Amygdala (tissue), 56 donors: ENCODE results near the gene DRG1.
"Not testable (repeated sequence)": the region's sequence is repeated elsewhere in the genome, so short reads cannot be mapped to it uniquely, and the experiment has no call there.

ENCODE experiments used
- DNase-seq, 56 donors: peaks; one replicate each; lab custom pipeline; 2025; lab: John Stamatoyannopoulos, UW

The DRG1 gene

DNA sequence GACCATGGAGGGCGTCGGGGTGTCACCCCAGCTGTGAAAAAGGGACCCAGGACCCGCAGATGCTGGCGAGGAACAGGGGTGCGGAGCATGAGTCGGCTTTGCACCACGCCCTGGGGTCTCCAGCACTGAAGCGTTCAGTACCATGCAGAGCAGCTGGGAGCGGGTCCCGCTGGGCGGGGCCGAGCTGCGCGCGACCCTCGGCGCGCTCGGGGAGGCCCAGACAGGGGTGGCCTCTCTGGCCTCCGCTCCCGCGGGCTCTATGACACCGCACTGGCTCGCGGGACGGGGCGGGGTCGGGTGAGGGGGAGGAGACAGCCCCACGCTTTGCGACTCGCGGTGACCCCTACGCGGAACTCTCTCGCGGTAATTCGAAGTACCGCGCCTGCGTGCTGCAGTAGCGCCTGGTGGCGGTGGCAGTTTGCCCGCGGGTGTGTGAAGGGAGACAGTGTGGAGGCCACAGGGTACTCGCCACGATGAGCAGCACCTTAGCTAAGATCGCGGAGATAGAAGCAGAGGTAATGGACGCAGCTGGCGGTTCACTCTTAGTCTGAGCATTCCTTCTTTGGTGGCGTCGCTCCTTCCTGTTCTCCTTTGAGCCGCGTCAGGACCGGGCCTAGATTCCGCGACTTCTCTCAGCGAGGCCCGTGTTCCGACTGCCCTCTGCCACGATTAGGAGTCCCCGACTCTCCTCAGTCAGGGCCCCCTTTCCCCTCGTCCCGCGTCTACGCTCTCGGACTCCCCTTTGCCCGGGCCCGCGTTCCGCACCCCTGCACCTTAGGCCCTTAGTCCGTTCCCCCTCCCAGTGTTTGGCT is at the start of gene DRG1:
Gene DRG1, plus strand, starts transcription at position 394 of the 812 bp plus-strand sequence. Its CDS starts 80 bp downstream, at position 474.
- peak; percentile 81 to 99 (median 95) for DNase-seq

DNA sequence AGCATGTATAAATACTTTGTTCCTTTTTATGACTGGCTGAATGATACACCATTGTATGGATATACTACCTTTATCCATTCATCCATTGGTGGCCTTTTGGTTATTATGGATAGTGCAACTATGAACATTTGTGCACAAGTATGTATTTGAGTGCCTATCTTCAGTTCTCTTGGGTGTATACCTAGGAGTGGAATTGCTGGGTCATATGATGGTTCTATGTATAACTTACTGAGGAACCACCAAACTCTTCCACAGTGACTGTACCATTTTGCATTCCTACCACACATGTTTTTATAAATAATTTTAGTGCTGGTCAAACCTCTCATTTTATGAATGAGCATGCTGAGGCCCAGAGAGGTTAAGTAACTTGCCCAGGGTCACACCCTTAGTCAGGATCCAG is 49.4 kb upstream of the DRG1 start:
- DNase-seq, result no peak

DNA sequence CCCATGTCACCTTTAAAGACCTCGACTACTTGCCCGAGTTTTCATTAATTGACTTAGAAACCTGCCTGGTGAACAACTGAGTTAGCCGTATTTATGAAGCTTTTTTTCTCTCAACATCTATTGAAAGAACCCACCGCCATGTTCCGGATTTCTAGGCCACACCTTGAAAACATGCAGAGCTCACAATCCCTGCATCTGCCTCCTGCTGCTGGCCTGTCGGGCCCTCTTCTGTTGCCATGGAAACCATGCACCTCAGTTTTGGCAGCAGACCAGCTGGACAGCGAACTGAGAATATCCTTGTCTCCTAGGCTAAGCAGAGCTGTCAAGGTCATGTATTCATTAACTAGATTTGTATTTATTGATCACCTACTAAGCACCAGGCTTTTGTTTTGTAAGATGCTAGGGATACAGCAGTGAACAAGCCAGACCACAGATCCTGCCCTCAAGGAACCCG is 49.0 kb upstream of the DRG1 start:
- DNase-seq, result peak in 4 of 56 donors; percentile 4 to 51 (median 9)

- no peak for DNase-seq
Observed at GRCh38 chr22:31354515-31354914, 44.9 kb upstream of the DRG1 start.

GRCh38 chr22:31360029-31360428 is 39.4 kb upstream of the DRG1 start:
- DNase-seq, result no peak

DNA sequence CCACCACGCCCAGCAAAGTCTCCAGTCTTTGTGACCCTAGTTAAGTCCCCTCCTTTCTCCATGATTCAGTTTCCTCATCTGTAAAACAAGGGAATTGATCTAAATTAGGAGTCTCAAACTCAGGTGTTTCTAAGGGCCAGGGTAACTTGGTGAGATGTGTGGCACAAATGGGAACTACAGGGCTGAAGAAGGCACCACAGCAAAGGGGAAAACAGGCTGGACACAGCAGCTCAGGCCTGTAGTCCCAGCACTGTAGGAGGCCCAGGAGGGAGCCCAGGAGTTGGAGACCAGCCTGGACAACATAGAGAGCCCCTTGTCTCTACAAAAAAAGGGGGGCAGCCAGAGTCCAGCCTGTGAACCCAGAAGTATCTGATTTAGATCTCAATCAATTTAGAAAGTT is 37.7 kb upstream of the DRG1 start:
- no peak for DNase-seq

DNA sequence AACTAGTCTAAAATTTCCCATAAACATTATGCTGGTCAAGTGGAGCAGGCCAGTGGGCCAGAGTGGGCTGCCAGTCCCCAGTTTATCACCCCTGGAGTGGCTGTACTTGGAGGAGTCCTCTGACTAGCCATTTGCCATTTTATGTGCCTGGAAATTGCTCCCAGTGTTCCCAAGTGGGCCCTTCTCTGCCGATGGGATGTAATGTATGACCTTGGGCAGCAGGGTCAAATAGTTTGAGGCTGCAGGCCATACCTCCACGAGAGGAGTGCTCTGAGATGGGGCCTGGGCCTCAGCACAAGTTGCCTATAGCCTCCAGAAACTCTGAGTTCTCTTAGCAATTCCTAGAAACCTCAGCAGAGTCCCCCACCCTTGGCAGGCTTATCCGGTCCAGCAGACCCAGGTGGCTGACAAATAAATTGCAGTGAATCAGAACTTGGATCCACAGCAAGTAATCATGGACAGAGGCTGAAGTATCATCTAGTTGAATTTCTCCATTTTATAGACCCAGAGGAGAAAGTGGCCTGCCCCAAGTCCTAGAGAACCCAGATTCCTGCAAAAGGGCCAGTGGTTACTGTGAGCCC is 35.4 kb upstream of the DRG1 start:
- DNase-seq, result no peak

DNA sequence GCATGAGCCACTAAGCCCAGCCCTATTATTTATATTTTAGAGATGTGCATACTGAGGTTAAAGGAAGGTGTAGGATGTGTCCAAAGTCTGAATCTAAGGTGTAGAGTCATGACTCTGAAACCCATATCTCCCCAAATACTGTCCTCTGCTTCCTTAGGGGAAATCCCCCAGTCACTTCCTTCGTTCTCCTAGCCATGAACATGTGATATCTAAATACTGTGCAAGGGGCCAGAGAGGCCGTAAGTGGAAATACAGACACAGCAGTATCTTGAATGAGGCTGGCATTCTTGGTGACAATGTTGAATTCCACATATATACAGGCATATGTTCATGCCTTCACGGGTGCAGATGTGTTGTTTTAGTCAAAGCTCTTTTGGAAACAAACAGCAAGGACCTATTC is 32.0 kb upstream of the DRG1 start:
- DNase-seq, result no peak

GRCh38 chr22:31377612-31378011 is 21.8 kb upstream of the DRG1 start:
- no peak for DNase-seq

- DNase-seq, result no peak
Observed at GRCh38 chr22:31378123-31378522, 21.3 kb upstream of the DRG1 start.

DNA sequence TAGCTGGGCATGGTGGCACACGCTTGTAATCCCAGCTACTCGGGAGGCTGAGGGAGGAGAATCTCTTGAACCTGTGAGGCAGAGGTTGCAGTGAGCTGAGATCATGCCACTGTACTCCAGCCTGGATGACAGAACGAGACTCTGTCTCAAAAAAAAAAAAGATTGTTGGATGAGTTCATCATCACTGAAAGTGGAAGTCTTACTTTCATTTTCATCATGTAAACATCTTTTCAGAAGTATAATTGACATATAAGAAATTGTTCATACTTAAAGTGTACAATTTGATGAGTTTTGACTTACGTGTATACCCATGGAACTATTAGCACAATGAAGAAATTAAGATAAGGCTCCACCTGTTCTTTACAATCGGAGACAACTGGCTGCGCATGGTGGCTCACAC is 20.8 kb upstream of the DRG1 start:
- not testable (repeated sequence) for DNase-seq

DNA sequence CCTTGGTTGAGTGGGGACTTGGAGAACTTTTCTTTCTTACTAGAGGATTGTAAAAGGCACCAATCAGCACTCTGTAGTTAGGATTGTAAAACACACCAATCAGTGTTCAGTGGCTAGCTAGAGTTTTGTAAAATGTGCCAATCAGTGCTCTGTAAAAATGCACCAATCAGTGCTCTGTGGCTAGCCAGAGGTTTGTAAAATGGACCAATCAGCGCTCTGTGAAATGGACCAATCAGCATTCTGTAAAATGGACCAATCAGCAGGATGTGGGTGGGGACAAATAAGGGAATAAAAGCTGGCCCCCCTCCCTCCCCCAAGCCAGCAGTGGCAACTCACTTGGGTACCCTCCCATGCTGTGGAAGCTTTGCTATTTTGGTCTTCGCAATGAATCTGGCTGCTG is 5.5 kb upstream of the DRG1 start:
- DNase-seq, result no peak

DNA sequence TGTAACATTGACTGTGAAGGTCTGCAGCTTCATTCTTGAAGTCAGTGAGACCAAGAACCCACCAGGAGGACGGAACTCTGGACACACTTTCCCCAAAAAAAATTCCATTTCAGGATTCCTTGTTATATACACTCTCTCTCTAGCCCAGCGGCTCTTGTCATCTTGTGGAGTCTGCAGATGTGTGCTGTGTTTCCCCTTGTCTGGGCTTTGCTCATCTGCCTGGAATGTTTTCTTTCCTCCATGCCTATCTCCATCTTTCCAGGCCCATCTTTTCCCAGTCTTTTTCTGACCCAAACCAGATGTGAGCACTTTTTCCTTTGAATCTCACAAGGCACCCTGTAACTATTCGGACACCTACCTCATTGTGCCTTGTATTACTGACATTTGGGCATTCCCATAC is 5.1 kb upstream of the DRG1 start:
- no peak for DNase-seq

DNA sequence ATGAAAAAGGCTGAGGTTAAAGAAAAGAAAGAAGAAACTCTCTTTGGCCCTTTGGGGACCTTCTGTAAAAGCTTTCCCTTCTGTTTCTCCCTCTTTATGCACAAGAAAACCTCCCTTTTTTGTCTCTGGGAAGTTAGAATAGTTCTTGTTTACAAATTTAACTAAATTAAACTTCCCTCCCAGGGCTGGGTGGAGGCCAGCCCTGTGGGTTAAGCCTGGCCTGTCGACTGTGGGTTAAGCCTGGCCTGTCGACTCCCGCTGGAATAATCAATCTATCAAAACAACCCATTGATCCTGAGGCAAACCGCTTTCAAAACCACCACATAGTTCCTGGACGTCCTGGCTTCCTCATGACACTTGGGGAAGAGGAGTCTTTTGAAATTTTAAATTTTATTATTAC is 1.2 kb upstream of the DRG1 start:
- DNase-seq, result no peak

- peak in 1 of 56 donors; percentile 5 for DNase-seq
Observed at GRCh38 chr22:31400023-31400397, 606 bp downstream of the DRG1 start.

GRCh38 chr22:31402350-31402749 is 2.9 kb downstream of the DRG1 start:
- not testable (repeated sequence) for DNase-seq

GRCh38 chr22:31425331-31426050 is 26.1 kb downstream of the DRG1 start:
- DNase-seq, result no peak

DNA sequence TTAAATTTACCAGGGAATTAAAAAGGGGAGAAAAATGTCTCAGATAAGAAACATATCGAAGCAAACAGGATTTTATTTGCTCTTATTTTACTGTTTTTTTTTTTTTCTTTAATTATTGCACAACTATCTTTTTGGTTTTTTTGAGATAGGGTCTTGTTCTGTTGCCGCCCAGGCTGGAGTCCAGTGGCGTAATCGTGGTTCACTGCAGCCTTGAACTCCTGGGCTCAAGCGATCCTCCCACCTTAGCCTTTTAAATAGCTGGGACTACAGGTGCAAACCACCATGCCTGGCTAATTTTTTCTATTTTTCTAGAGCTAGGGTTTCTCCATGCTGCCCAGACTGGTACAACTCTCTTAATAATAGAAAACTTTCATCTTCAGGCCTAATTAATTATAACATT is 32.5 kb downstream of the DRG1 start:
- no peak for DNase-seq

DNA sequence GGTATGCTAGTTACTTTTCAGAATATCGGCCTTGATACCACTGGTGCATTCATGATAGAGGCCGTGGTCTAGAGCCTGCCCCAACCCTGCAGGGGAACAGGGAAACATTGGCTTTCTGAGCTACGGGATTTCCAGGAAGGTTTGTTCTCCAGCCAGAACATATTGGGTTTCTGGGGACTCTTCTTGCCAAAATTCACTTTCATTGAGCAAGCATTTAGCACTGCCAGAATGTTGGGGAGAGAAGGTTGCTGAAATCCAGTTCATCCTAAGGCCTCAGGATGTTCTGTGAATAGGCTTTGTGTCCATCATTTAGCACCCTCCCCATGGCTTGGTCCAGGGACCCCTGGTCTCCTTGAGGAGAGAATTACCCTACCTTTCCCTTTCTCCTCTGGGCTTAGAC is 36.7 kb downstream of the DRG1 start:
- no peak for DNase-seq

DNA sequence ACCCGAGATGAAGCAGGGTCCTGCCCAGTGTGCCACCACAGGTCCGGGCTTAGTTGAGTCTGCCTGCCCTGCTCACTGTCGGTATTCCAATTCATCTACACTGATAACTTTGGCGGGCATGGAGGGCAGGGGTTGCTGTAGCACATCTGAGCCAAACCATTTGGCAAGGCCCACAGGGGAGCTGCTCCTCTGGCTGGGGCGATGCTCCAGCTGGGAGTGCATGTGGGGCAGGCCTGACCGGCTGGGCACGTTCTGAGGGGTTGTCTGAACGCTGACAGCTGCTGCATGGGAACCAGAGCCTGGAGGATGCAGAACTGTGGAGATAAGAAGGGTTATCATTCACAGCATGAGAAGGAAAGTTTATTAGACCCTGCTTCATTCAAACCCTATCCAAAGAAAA is 40.4 kb downstream of the DRG1 start:
- peak in 2 of 56 donors; percentile 4 to 13 for DNase-seq

DNA sequence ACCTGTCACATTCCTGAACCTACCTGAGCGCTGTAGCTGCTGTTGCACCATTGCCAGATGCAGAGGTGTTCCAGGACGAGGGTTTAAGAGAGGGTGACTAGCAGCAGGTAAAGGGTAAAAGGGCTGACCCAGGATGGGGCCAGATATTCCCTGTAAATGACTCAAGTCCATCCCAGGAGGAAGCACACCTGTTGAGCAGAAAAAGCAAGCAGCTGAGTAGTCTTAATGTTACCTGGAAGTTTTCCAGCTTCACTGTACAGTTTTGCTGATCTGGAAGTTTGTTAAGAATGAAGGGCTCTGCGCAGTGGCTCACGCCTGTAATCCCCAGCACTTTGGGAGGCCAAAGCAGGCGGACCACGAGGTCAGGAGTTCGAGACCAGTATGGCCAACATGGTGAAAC is 41.3 kb downstream of the DRG1 start:
- DNase-seq, result no peak

DNA sequence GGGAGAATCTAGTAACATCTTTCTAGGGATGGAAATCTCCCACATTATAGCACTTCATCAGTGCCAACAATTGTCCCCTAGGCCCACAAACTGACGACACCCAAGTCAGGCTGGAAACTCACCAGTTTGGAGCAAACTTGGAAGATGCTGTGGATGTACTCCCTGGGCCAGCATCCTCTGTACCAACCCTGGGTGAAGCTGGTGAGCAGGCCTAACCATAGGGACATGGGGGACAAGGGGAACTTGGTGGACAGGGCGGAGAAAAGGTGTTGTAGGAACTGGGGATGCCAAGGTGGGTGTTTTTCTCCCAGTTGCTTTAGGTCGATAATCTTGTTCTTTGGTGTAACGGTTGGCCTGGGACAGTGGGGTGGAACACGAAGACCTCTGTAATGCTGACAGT is 42.2 kb downstream of the DRG1 start:
- no peak for DNase-seq
